Measurements from ENCODE around the gene PSG6. TPM values are rescaled to one million over a fixed set of nuclear protein-coding genes. Genes with fewer than 3 reads are reported as not detected.
"Not testable (repeated sequence)": the region's sequence is repeated elsewhere in the genome, so short reads cannot be mapped to it uniquely, and the experiment has no call there.

The PSG6 gene
- total RNA-seq, 1 experiment from 2014 or later, result not detected

GRCh38 chr19:42853231-42853630 lies 64.5 kb downstream of the PSG6 start:
- not testable (repeated sequence) for DNase-seq (ENCODE audit: low read depth)

GRCh38 chr19:42852821-42853220 lies 64.9 kb downstream of the PSG6 start:
- DNase-seq (ENCODE audit: low read depth), result not testable (repeated sequence)

Other genes with a start within 250 kb of the PSG6 start
- gene PSG3, start 177.4 kb downstream of the PSG6 start, total RNA-seq (2014; rRNA removed; shearing (Covaris generic)), result not detected in 2 replicates
- not detected in 2 replicates for gene PSG8, start 152.2 kb downstream of the PSG6 start, total RNA-seq (2014; rRNA removed; shearing (Covaris generic))
- not detected in 2 replicates for gene PSG1, start 38.2 kb downstream of the PSG6 start, total RNA-seq (2014; rRNA removed; shearing (Covaris generic))
- not detected in 2 replicates for gene PSG7, start 19.3 kb upstream of the PSG6 start, total RNA-seq (2014; rRNA removed; shearing (Covaris generic))
- not detected in 2 replicates for gene PSG11, start 108.6 kb upstream of the PSG6 start, total RNA-seq (2014; rRNA removed; shearing (Covaris generic))
- gene PSG2, start 164.8 kb upstream of the PSG6 start, total RNA-seq (2014; rRNA removed; shearing (Covaris generic)), result not detected in 2 replicates

Measured in Daoy (cell line).